GM12892 (cell line): ENCODE measurements around the gene HARS1.
"Not testable (repeated sequence)": the region's sequence is repeated elsewhere in the genome, so short reads cannot be mapped to it uniquely, and the experiment has no call there.

Experiments
- DNase-seq: peaks from one replicate; pipeline ENCODE4 v3.0.0; 2011; ENCODE audit not compliant: insufficient read length
- FAIRE-seq: peaks from 2 replicates; lab custom pipeline; 2011; peaks lifted over from hg19 to GRCh38; lab: Jason Lieb, UNC
- POLR2A ChIP-seq: IDR thresholded peaks from 2 replicates; pipeline ENCODE4 v1.6.1; 2011; ENCODE audit warnings: low read depth, low read length, control low read depth
- POLR2AphosphoS5 ChIP-seq: IDR thresholded peaks from 2 replicates; pipeline ENCODE4 v1.6.1; 2011; ENCODE audit warnings: low read depth, low read length, control low read depth
- TAF1 ChIP-seq: IDR thresholded peaks from 2 replicates; pipeline ENCODE4 v1.6.1; 2011; ENCODE audit warnings: low read depth, mild to moderate bottlenecking, control low read depth, low read length, borderline replicate concordance

Gene HARS1

GRCh38 chr5:140639148-140639981, 51.8 kb downstream of the HARS1 start, which contains the start of gene TMCO6:
Gene TMCO6 (plus strand): TSS chr5:140639451. CDS start chr5:140639528, 77 bp downstream.
- FAIRE-seq (peak; percentile 98), DNase-seq (peak; percentile 97)

GRCh38 chr5:140638898-140639147, 52.3 kb downstream of the HARS1 start:
- FAIRE-seq, DNase-seq: not testable (repeated sequence)

More at GRCh38 chr5:140639148-140639981, 51.8 kb downstream of the HARS1 start, which contains the start of gene TMCO6:
- TF ChIP-seq POLR2AphosphoS5 (peak; percentile 77), POLR2A (peak; percentile 74; the same call in 1 of the 2 replicates), TAF1 (no peak)

GRCh38 chr5:140637371-140638100, 53.6 kb downstream of the HARS1 start:
- TF ChIP-seq POLR2AphosphoS5 (no peak), TAF1 (no peak), POLR2A (no peak)
- DNase-seq (no peak), FAIRE-seq (no peak)

- no peak for DNase-seq
- FAIRE-seq: no peak
- TF ChIP-seq POLR2A (no peak), TAF1 (no peak), POLR2AphosphoS5 (no peak)
Observed at GRCh38 chr5:140635291-140636257, 55.6 kb downstream of the HARS1 start.

GRCh38 chr5:140634103-140634502, 57.1 kb downstream of the HARS1 start:
- TF ChIP-seq POLR2AphosphoS5: no peak
- TF ChIP-seq POLR2A: no peak
- no peak for TF ChIP-seq TAF1
- DNase-seq: no peak
- FAIRE-seq: no peak

- TF ChIP-seq POLR2AphosphoS5 (no peak), TAF1 (no peak), POLR2A (no peak)
- FAIRE-seq (no peak), DNase-seq (no peak)
Observed at GRCh38 chr5:140633501-140633900, 57.7 kb downstream of the HARS1 start.

- FAIRE-seq (no peak), DNase-seq (no peak)
Observed at GRCh38 chr5:140633021-140633471, 58.1 kb downstream of the HARS1 start, which contains the start of gene CD14. Gene CD14 (minus strand): TSS chr5:140633175. CDS start chr5:140633071, 104 bp downstream.

GRCh38 chr5:140632366-140633020, 58.7 kb downstream of the HARS1 start:
- peak; percentile 46 for DNase-seq
- TF ChIP-seq POLR2AphosphoS5 (no peak), POLR2A (no peak), TAF1 (no peak)
- FAIRE-seq: no peak

More at GRCh38 chr5:140633021-140633471, 58.1 kb downstream of the HARS1 start, which contains the start of gene CD14:
- no peak for TF ChIP-seq POLR2A

- FAIRE-seq (peak; percentile 36), DNase-seq (peak; percentile 33)
- no peak for TF ChIP-seq POLR2AphosphoS5
- TF ChIP-seq TAF1: no peak
- no peak for TF ChIP-seq POLR2A
Observed at GRCh38 chr5:140631831-140632365, 59.3 kb downstream of the HARS1 start.

GRCh38 chr5:140631036-140631417, 60.1 kb downstream of the HARS1 start:
- no peak for DNase-seq
- FAIRE-seq: no peak
- TF ChIP-seq POLR2A: no peak
- TF ChIP-seq TAF1: no peak
- TF ChIP-seq POLR2AphosphoS5: no peak
